D721Med (cell line): Measurements from ENCODE around the gene OLIG3.

Source experiments
- DNase-seq: peaks from one replicate; pipeline ENCODE4 v3.0.0; 2011; ENCODE audit warnings: low spot score; ENCODE audit not compliant: insufficient read length
- FAIRE-seq: peaks from 2 replicates; lab custom pipeline; 2011; peaks lifted over from hg19 to GRCh38; lab: Jason Lieb, UNC
- TF ChIP-seq, protein P1 (sequence below): IDR thresholded peaks from 2 replicates; pipeline ENCODE4 v1.5.1; 2012; ENCODE audit warnings: mild to moderate bottlenecking, control low read depth; ENCODE audit not compliant: insufficient read depth; ENCODE audit errors: missing control alignments

The OLIG3 gene

DNA sequence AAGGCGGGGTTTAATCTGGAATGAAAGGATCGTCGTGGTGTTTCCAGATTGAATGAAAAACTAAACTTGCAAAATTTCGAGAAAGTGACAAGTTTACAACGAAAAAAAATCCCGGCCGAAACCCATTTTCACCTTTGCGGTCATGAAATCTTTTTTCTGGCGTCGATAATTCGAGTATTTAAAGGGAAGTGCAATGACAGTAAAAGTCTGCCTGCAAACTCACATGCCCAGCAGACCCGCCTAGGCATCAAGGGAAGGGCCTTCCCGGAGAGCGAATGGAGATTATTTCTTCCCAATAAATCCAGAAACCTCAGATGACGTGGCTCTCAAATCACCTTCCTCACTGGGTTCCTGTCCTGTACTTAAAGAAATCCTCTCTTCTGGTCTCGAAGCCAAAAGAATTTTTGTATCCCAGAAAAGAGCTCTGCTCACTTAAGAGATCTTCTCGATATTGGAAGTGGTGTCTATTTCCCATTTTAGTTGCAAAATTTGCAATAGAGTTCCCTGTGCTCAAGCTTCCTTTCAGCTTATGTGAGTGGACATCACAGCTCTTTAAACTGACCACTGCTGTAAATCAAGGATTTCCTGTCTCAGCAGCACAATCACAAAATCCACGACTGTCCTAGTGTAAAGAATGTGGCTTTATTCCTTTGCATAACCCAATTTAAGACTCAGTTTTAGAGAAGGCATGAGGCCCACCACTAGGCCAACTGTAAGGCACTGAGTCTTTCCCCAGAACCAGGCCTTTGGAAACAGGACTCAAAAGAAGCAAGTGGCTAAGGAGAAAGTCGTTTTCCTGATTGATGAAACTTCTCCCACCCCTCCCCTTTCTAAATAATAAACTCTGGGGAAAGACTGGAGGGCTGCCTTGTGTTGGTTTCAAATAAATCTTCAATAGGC is 3.9 kb downstream of the OLIG3 start:
- FAIRE-seq = no peak
- DNase-seq = no peak
- TF ChIP-seq, protein P1, sequence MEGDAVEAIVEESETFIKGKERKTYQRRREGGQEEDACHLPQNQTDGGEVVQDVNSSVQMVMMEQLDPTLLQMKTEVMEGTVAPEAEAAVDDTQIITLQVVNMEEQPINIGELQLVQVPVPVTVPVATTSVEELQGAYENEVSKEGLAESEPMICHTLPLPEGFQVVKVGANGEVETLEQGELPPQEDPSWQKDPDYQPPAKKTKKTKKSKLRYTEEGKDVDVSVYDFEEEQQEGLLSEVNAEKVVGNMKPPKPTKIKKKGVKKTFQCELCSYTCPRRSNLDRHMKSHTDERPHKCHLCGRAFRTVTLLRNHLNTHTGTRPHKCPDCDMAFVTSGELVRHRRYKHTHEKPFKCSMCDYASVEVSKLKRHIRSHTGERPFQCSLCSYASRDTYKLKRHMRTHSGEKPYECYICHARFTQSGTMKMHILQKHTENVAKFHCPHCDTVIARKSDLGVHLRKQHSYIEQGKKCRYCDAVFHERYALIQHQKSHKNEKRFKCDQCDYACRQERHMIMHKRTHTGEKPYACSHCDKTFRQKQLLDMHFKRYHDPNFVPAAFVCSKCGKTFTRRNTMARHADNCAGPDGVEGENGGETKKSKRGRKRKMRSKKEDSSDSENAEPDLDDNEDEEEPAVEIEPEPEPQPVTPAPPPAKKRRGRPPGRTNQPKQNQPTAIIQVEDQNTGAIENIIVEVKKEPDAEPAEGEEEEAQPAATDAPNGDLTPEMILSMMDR = no peak

DNA sequence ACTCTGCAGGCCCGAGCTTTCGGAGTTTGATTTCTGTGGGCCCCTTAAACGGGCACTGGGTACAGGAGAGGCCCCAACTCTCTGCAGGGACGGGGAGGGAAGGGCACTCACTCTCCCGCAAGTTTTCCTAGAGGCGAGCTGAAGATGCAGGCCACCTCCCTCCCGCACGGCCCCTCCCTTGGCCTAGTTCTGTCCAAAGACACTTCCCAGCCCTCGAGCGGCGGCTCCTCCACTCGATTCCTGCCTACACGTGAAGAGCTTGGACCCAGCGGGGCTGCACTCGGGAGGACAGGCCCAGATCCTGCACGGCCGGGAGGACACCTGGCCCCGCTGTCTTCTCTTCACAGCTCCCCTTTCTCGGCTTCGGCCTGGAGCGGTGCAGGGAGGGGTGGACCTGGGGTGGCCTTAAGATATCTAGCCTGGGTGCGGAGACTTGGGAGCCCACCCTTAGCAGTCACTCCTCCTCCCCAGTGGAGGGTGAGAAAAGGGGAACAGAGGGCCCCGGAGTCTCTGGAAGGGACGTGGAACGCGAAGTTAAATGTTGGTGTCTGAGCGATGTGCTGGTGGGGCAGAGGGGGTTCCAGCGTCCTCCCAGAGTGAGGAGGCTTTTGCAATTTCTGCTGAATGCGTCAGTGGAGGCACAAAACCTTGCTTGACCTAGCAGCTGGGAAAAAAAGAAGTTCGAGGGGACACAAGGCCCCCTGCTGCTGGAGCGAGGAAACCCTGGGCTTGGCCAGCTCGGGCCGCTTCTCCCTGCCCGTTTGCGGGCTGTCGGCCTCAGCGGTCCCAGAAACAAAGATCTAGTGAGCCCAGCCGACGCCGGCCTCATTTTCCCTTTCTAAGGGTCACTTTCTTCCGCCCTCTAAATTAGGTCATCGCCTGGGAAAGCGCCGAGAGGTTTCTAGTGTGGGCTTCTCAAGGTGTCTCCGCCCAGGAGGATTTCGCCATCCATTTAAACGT is 4.9 kb downstream of the OLIG3 start:
- TF ChIP-seq, protein P1 = no peak
- DNase-seq (no peak), FAIRE-seq (no peak)

DNA sequence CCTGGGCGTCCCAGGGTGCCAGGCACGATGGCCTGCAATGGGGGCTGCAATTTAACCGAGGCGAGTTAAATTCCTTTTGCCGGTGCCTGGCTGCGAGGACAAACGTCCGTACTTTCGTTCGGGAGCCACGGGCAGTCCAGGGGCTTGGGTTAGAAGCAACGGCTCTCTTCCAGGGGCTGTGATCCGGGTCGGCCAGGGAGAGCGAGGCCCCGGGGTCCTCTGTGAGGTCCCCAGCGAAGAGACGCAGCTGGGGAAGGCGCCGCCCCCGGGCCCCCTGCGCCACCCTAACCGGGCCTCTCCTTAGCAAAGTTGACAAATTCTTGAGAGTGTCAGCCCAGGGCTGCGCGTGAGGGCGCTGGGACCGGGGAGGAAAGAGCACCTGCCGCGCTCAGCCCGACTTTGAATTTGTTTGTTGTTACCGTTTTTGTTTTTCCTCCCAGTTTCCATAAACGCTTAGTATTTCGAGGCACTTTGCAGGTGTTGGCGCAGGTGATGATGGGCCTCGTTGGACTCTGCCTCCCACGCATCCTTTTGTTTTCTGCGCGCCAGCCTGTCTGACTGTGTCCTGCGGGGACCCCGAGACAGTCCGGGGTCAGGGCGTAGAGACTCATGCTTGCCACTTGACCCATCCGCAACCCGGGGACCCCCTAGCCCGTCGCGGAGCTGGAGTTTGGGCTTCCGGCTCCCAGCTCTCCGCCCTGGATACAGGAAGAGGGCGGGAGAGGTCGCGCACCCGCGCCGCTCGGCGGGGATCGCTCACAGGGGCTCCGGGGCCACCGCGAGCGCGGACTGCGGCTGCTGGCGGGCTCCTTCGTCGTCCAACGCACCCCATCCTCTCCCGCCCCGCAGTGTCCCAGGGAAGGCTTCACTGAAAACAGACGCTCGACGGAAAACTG is 5.8 kb downstream of the OLIG3 start:
- FAIRE-seq (no peak), DNase-seq (no peak)
- TF ChIP-seq, protein P1 = no peak

DNA sequence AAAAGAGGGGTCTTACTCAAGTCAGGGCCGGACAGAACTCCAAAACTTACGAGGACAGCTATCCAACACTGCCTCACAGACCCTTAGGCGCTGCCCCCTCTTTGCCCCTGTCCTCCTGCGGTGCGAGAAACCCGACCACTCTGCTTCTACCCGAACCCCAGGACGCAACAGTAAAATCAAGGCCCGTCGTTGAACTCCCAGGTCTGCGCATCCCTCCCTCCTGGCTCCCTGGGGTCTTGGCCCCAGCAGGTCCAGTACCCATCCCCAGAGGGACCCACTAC is 6.4 kb downstream of the OLIG3 start:
- DNase-seq = no peak
- TF ChIP-seq, protein P1 = no peak
- no peak for FAIRE-seq

DNA sequence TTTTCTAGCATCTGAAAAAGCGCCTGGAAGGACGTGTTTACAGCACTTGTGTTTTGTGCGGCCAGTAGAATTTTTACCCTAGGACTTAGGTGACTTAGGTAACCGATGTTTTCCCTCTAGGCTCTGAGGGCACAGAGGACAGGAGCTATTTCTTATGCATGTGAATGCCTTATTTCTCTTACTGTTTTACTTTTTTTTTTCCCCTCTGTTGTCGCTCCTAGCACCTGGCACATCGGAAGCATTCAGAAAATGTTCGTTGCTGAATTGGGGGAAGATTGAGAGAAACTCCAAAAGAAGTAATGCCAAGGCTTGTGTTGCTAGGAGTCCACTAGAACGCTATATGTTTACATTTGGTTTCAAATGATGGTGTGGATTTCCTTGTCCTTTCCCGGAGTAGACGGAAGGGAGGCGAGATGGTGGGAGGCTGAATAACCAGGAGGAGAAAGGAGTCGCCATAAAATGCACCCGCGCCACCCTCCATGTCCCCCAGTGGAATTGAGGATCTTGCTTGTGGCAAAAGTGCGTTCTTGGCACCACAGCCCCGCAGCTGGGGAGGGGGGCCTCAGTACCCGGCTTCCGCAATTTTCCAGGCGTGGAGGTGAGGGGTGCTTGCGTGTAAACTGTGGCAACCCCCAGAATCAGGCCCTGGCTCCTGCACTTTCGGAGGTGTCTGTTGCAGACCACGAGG is 6.9 kb downstream of the OLIG3 start:
- FAIRE-seq (no peak), DNase-seq (no peak)
- TF ChIP-seq, protein P1 = no peak

DNA sequence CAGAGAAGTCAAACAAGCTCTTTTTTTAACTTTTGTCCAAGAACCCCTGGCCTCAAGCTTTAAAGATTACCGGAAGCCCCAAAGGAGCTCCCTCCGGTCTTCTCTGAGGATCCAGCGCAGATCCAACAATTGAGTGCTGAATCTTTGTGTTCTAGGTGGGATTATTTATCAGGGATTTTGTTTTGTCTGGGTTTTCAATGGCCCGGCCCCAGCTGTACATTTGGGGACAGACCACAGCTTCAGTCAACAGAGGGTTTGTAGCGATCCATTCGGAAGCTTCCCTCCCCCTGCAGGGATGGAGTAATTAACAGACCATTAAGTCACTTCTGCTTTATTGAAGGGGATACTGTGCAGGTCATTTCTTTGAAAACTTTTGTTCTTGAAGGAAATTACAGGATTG is 7.8 kb downstream of the OLIG3 start:
- TF ChIP-seq, protein P1 = no peak
- FAIRE-seq (no peak), DNase-seq (no peak)
